Smooth muscle cell of the brain vasculature (primary cell): ENCODE data around the gene GPC5.
"Not testable (repeated sequence)": the region's sequence is repeated elsewhere in the genome, so short reads cannot be mapped to it uniquely, and the experiment has no call there.

Experiments used
- DNase-seq: peaks from one replicate; pipeline ENCODE4 v3.0.0-alpha.2; 2012; ENCODE audit warnings: low read depth, low spot score

Gene GPC5

GRCh38 chr13:91368676-91369440 is 29.6 kb upstream of the GPC5 start:
- DNase-seq = no peak

GRCh38 chr13:91369441-91369831 is 29.0 kb upstream of the GPC5 start:
- no peak for DNase-seq

GRCh38 chr13:91370501-91370900 is 27.9 kb upstream of the GPC5 start:
- DNase-seq = no peak

- no peak for DNase-seq
Measured at GRCh38 chr13:91372911-91373310, 25.5 kb upstream of the GPC5 start.

GRCh38 chr13:91375116-91375729 is 23.2 kb upstream of the GPC5 start:
- DNase-seq = no peak

GRCh38 chr13:91381371-91381770 is 17.1 kb upstream of the GPC5 start:
- DNase-seq = no peak

GRCh38 chr13:91383836-91384235 is 14.6 kb upstream of the GPC5 start:
- DNase-seq = no peak

GRCh38 chr13:91384896-91385295 is 13.5 kb upstream of the GPC5 start:
- DNase-seq = no peak

- no peak for DNase-seq
Measured at GRCh38 chr13:91389186-91389585, 9.2 kb upstream of the GPC5 start.

- no peak for DNase-seq
Measured at GRCh38 chr13:91397595-91397994, 826 bp upstream of the GPC5 start.

- DNase-seq = no peak
Measured at GRCh38 chr13:91399189-91400062, 1.0 kb downstream of the GPC5 start.

- no peak for DNase-seq
Measured at GRCh38 chr13:91400063-91400399, 1.6 kb downstream of the GPC5 start.

GRCh38 chr13:91400671-91401070 is 2.2 kb downstream of the GPC5 start:
- no peak for DNase-seq

GRCh38 chr13:91401920-91402319 is 3.5 kb downstream of the GPC5 start:
- no peak for DNase-seq

- no peak for DNase-seq
Measured at GRCh38 chr13:91405240-91405639, 6.8 kb downstream of the GPC5 start.

GRCh38 chr13:91406619-91407018 is 8.2 kb downstream of the GPC5 start:
- DNase-seq = peak; percentile 7

GRCh38 chr13:91408971-91409370 is 10.6 kb downstream of the GPC5 start:
- no peak for DNase-seq

GRCh38 chr13:91416579-91416978 is 18.2 kb downstream of the GPC5 start:
- not testable (repeated sequence) for DNase-seq

- DNase-seq = no peak
Measured at GRCh38 chr13:91417660-91418325, 19.4 kb downstream of the GPC5 start.

- DNase-seq = no peak
Measured at GRCh38 chr13:91426913-91427312, 28.5 kb downstream of the GPC5 start.

GRCh38 chr13:91438674-91439073 is 40.3 kb downstream of the GPC5 start:
- DNase-seq = not testable (repeated sequence)

- DNase-seq = no peak
Measured at GRCh38 chr13:91450913-91451312, 52.5 kb downstream of the GPC5 start.
